Neural cell (in vitro differentiated cells): ENCODE results near the gene TNS1. TPM values are rescaled to one million over a fixed set of nuclear protein-coding genes. Genes with fewer than 3 reads are reported as not detected.

Experiments
- H2AFZ ChIP-seq: fragments of 200-600, 300-800 bp; sonication (generic), shearing (Covaris generic); 2 replicates; pipeline ENCODE4 v1.6.0; 2014; ENCODE audit warnings: low read depth, mild to moderate bottlenecking, antibody characterized with exemption, low read length, moderate library complexity
- H3F3A ChIP-seq: fragments of 200-600 bp; shearing (Covaris generic); 2 replicates; pipeline ENCODE4 v1.6.1; 2016; ENCODE audit warnings: mild to moderate bottlenecking, moderate library complexity, mixed read lengths, antibody characterized with exemption, low read length; ENCODE audit not compliant: insufficient read depth, poor library complexity, severe bottlenecking
- H3K27ac ChIP-seq: fragments of 200-600, 300-800 bp; sonication (generic), shearing (Covaris generic); 2 replicates; pipeline ENCODE4 v1.5.1; 2014; ENCODE audit warnings: mild to moderate bottlenecking, low read length, moderate library complexity
- H3K27me3 ChIP-seq: fragments of 300-800, 200-600 bp; sonication (generic), shearing (Covaris generic); 2 replicates; pipeline ENCODE4 v1.6.0; 2014; ENCODE audit warnings: mild to moderate bottlenecking, low read depth, low read length, moderate library complexity; ENCODE audit not compliant: insufficient read depth
- H3K36me3 ChIP-seq: fragments of 300-800, 200-600 bp; sonication (generic), shearing (Covaris generic); 2 replicates; pipeline ENCODE4 v1.5.1; 2014; ENCODE audit warnings: mild to moderate bottlenecking, antibody characterized with exemption, low read length, moderate library complexity; ENCODE audit not compliant: insufficient read depth
- H3K4me2 ChIP-seq: fragments of 300-800, 200-600 bp; sonication (generic), shearing (Covaris generic); 2 replicates; pipeline ENCODE4 v1.6.0; 2014; ENCODE audit warnings: mild to moderate bottlenecking, low read length
- H3K4me3 ChIP-seq: fragments of 300-800, 200-600 bp; sonication (generic), shearing (Covaris generic); 2 replicates; pipeline ENCODE4 v1.5.1; 2014; ENCODE audit warnings: mild to moderate bottlenecking, low read length, moderate library complexity
- H3K79me2 ChIP-seq: fragments of 200-600 bp; shearing (Covaris generic); replicated peaks from 2 replicates; pipeline ENCODE4 v1.6.0; 2014; ENCODE audit warnings: mild to moderate bottlenecking, low read length, moderate library complexity; ENCODE audit not compliant: insufficient read depth
- H3K9ac ChIP-seq: fragments of 300-800, 200-600 bp; sonication (generic), shearing (Covaris generic); 2 replicates; pipeline ENCODE4 v1.6.1; 2016; ENCODE audit warnings: mild to moderate bottlenecking, low read length, mixed read lengths
- H3K9me2 ChIP-seq: fragments of 200-600 bp; shearing (Covaris generic); 2 replicates; pipeline ENCODE4 v1.6.1; 2016; ENCODE audit warnings: mild to moderate bottlenecking, low read length, mixed read lengths; ENCODE audit not compliant: insufficient read depth
- H3K9me3 ChIP-seq: fragments of 200-600, 300-800 bp; sonication (generic), shearing (Covaris generic); 2 replicates; pipeline ENCODE4 v1.6.1; 2016; ENCODE audit warnings: mild to moderate bottlenecking, mixed run types, low read length, moderate library complexity, mixed read lengths
- H4K20me1 ChIP-seq: fragments of 200-600 bp; shearing (Covaris generic); 2 replicates; pipeline ENCODE4 v1.6.1; 2016; ENCODE audit warnings: mild to moderate bottlenecking, mixed run types; ENCODE audit not compliant: insufficient read depth
- CTCF ChIP-seq: fragments of 450-650 bp; IDR thresholded peaks from 2 replicates; pipeline ENCODE4 v1.5.1; 2014; ENCODE audit warnings: antibody characterized with exemption, mild to moderate bottlenecking, moderate library complexity; ENCODE audit not compliant: poor library complexity, severe bottlenecking
- EP300 ChIP-seq: fragments of 450-650 bp; conservative IDR thresholded peaks from 2 replicates; pipeline ENCODE4 v1.6.1; 2014; ENCODE audit warnings: antibody characterized with exemption, mild to moderate bottlenecking, moderate library complexity; ENCODE audit not compliant: poor library complexity, severe bottlenecking
- EZH2 ChIP-seq: fragments of 200-600, 300-800 bp; shearing (Covaris generic), sonication (generic); IDR thresholded peaks from 2 replicates; pipeline ENCODE4 v1.6.1; 2014; ENCODE audit warnings: antibody characterized with exemption, low read length, borderline replicate concordance, mild to moderate bottlenecking; ENCODE audit not compliant: insufficient read depth, poor library complexity, severe bottlenecking
- MXI1 ChIP-seq: fragments of 450-650 bp; conservative IDR thresholded peaks from 2 replicates; pipeline ENCODE4 v1.6.1; 2014; ENCODE audit warnings: antibody characterized with exemption, mild to moderate bottlenecking; ENCODE audit not compliant: poor library complexity, severe bottlenecking
- POLR2AphosphoS5 ChIP-seq: IDR thresholded peaks from 2 replicates; pipeline ENCODE4 v1.6.1; 2012
- RAD21 ChIP-seq: fragments of 450-650 bp; conservative IDR thresholded peaks from 2 replicates; pipeline ENCODE4 v1.6.1; 2014; ENCODE audit warnings: antibody characterized with exemption, mild to moderate bottlenecking, moderate library complexity
- REST ChIP-seq: IDR thresholded peaks from 2 replicates; pipeline ENCODE4 v1.6.1; 2012; ENCODE audit warnings: borderline replicate concordance
- SMC3 ChIP-seq: fragments of 450-650 bp; conservative IDR thresholded peaks from 2 replicates; pipeline ENCODE4 v1.6.1; 2014; ENCODE audit warnings: antibody characterized with exemption, mild to moderate bottlenecking, moderate library complexity; ENCODE audit not compliant: poor library complexity
- TAF1 ChIP-seq: IDR thresholded peaks from 2 replicates; pipeline ENCODE4 v1.6.1; 2012; ENCODE audit warnings: low read depth
- polyA plus RNA-seq: library from polyadenylated mRNA; depleted of rRNA; stranded (reverse); fragments of >200 nt; gene quantifications from 2 replicates; pipeline ENCODE4 v1.2.3, GENCODE V29; 2014

The TNS1 gene
- polyA plus RNA-seq, 1 donor from 2014 or later = 1.5 TPM

- no peak overlapping the region for H2AFZ ChIP-seq
- no peak overlapping the region for H3K4me2 ChIP-seq
- H3F3A ChIP-seq = no peaks in the 10 kb centered on the region
- H3K36me3 ChIP-seq = no peaks in the 10 kb centered on the region
- no peaks in the 10 kb centered on the region for H4K20me1 ChIP-seq
- no peak for TF ChIP-seq EP300
- H3K27ac ChIP-seq = no peak overlapping the region
- H3K9ac ChIP-seq = no peak overlapping the region
- no peaks in the 10 kb centered on the region for H3K27me3 ChIP-seq
- H3K79me2 ChIP-seq = no peaks in the 10 kb centered on the region
- H3K9me2 ChIP-seq = no peaks in the 10 kb centered on the region
- H3K9me3 ChIP-seq = no peaks in the 10 kb centered on the region
- no peak overlapping the region for H3K4me3 ChIP-seq
Observed at GRCh38 chr2:217892560-217892959, 110.2 kb downstream of the TNS1 start.

- Histone ChIP-seq H3K27ac (no peak overlapping the region), H3K9ac (no peak overlapping the region)
Observed at GRCh38 chr2:217890445-217890844, 112.3 kb downstream of the TNS1 start.

More at GRCh38 chr2:217890445-217890844, 112.3 kb downstream of the TNS1 start:
- H3F3A ChIP-seq = no peaks in the 10 kb centered on the region
- H3K9me3 ChIP-seq = no peaks in the 10 kb centered on the region
- no peak for TF ChIP-seq EP300
- TF ChIP-seq CTCF = no peak
- TF ChIP-seq MXI1 = no peak
- TF ChIP-seq EZH2 = no peak
- TF ChIP-seq TAF1 = no peak
- no peak for TF ChIP-seq SMC3
- TF ChIP-seq POLR2AphosphoS5 = no peak
- no peak for TF ChIP-seq RAD21
- TF ChIP-seq REST = no peak
- H4K20me1 ChIP-seq = no peaks in the 10 kb centered on the region
- no peaks in the 10 kb centered on the region for H3K36me3 ChIP-seq
- no peak overlapping the region for H2AFZ ChIP-seq
- no peaks in the 10 kb centered on the region for H3K9me2 ChIP-seq
- H3K79me2 ChIP-seq = no peaks in the 10 kb centered on the region
- no peaks in the 10 kb centered on the region for H3K27me3 ChIP-seq
- no peak overlapping the region for H3K4me3 ChIP-seq
- no peak overlapping the region for H3K4me2 ChIP-seq
